GM12878 (cell line): Measurements from ENCODE around the gene GRAMD1B. TPM values are rescaled to one million over a fixed set of nuclear protein-coding genes. Genes with fewer than 3 reads are reported as not detected.

Experiments used
- ATAC-seq: fragments of 200-7000 bp; cut with Tn5 transposase; 3 replicates; pipeline ENCODE4 v1.9.1; 2020; ENCODE audit warnings: mild to moderate bottlenecking, moderate library complexity
- BruUV-seq: library from RNA; stranded (reverse); fragments of 400-500 nt; replicated peaks from 2 replicates; lab custom pipeline; 2021; lab: Mats Ljungman, UMichigan
- CTCF ChIA-PET: fragments of 300-600 bp; sonication (Branson Sonifier 250); formaldehyde crosslinking; extraction: SDS; loops from one replicate; lab custom pipeline; 2021; ENCODE audit warnings: inconsistent platforms; lab: Yijun Ruan, JAX
- POLR2A ChIA-PET: fragments of 350-600 bp; formaldehyde crosslinking; extraction: SDS; loops from one replicate; lab custom pipeline; 2021; ENCODE audit warnings: inconsistent platforms; lab: Charles Lee
- RAD21 ChIA-PET: fragments of 300-600 bp; sonication (Branson Sonifier 250); formaldehyde crosslinking; loops from one replicate; lab custom pipeline; 2023; ENCODE audit warnings: antibody characterized with exemption; ENCODE audit not compliant: unreplicated experiment; lab: Charles Lee
- SMC1A ChIA-PET: fragments of 300-600 bp; sonication (Branson Sonifier 250); formaldehyde crosslinking; loops from one replicate; lab custom pipeline; 2023; ENCODE audit not compliant: unreplicated experiment, uncharacterized antibody; lab: Charles Lee
- DNase-seq: peaks from one replicate; pipeline ENCODE4 v3.0.0-alpha.2; 2011; ENCODE audit warnings: low read depth, low spot score
- FAIRE-seq: peaks from 3 replicates; lab custom pipeline; 2011; peaks lifted over from hg19 to GRCh38; lab: Jason Lieb, UNC
- H2AFZ ChIP-seq: 2 replicates; pipeline ENCODE4 v1.6.0; 2011; ENCODE audit warnings: low read depth, low read length, control low read depth; ENCODE audit not compliant: control insufficient read depth
- H3K27ac ChIP-seq: 2 replicates; pipeline ENCODE4 v1.5.1; 2011; ENCODE audit warnings: control low read depth; ENCODE audit not compliant: control insufficient read depth, insufficient read depth
- H3K27me3 ChIP-seq, 2 experiments: replicated peaks in 1 of 2; 2 replicates each; pipeline versions ENCODE4 v1.6.0 to v1.6.1; 2011; ENCODE audit warnings: low read length in 1 of 2; ENCODE audit not compliant: control insufficient read depth in 2 of 2, insufficient read depth in 2 of 2
- H3K36me3 ChIP-seq, 2 experiments: 2 replicates each; pipeline ENCODE4 v1.5.1; 2011; ENCODE audit warnings: low read length in 1 of 2; ENCODE audit not compliant: control insufficient read depth in 2 of 2, insufficient read depth in 2 of 2
- H3K4me1 ChIP-seq: 2 replicates; pipeline ENCODE4 v1.6.1; 2011; ENCODE audit warnings: mild to moderate bottlenecking, low read length, moderate library complexity, mixed read lengths; ENCODE audit not compliant: control insufficient read depth, insufficient read depth
- H3K4me2 ChIP-seq: 2 replicates; pipeline ENCODE4 v1.6.0; 2011; ENCODE audit warnings: control low read depth; ENCODE audit not compliant: control insufficient read depth, insufficient read depth
- H3K4me3 ChIP-seq: fragments of 200-600 bp; sonication (generic); 2 replicates; pipeline ENCODE4 v1.5.1; 2016
- H3K79me2 ChIP-seq: 2 replicates; pipeline ENCODE4 v1.6.0; 2011; ENCODE audit warnings: low read length; ENCODE audit not compliant: control insufficient read depth, insufficient read depth
- H3K9ac ChIP-seq: 2 replicates; pipeline ENCODE4 v1.8.0; 2011; ENCODE audit warnings: low read length, control low read depth, mixed read lengths; ENCODE audit not compliant: control insufficient read depth, insufficient read depth
- H3K9me3 ChIP-seq: replicated peaks from 3 replicates; pipeline ENCODE4 v1.5.1; 2011; ENCODE audit warnings: mild to moderate bottlenecking, low read length; ENCODE audit not compliant: control insufficient read depth, insufficient read depth
- H4K20me1 ChIP-seq: 2 replicates; pipeline ENCODE4 v1.6.0; 2011; ENCODE audit not compliant: control insufficient read depth, insufficient read depth
- MLLT1 ChIP-seq: fragments of 450-650 bp; IDR thresholded peaks from 2 replicates; pipeline ENCODE4 v1.6.1; 2016; ENCODE audit warnings: mild to moderate bottlenecking
- MTA2 ChIP-seq: fragments of 450-650 bp; IDR thresholded peaks from 2 replicates; pipeline ENCODE4 v1.6.1; 2016; ENCODE audit warnings: low read depth, mild to moderate bottlenecking, moderate library complexity
- MYC ChIP-seq: IDR thresholded peaks from 2 replicates; pipeline ENCODE4 v1.6.1; 2011; ENCODE audit warnings: mild to moderate bottlenecking, low read length, moderate library complexity, inconsistent platforms; ENCODE audit not compliant: insufficient read depth, insufficient replicate concordance, insufficient read length, severe bottlenecking
- NR2C2 ChIP-seq: IDR thresholded peaks from 2 replicates; pipeline ENCODE4 v1.6.1; 2011; ENCODE audit warnings: borderline replicate concordance, low read depth; ENCODE audit not compliant: control insufficient read depth, insufficient read length
- SIX5 ChIP-seq: IDR thresholded peaks from 2 replicates; pipeline ENCODE4 v1.6.1; 2011; ENCODE audit warnings: mild to moderate bottlenecking, low read depth, low read length, moderate library complexity; ENCODE audit not compliant: severe bottlenecking
- SMAD1 ChIP-seq: fragments of 450-650 bp; IDR thresholded peaks from 2 replicates; pipeline ENCODE4 v1.6.1; 2018; ENCODE audit warnings: mild to moderate bottlenecking, low read depth; ENCODE audit not compliant: partially characterized antibody
- SMARCA5 ChIP-seq: fragments of 450-650 bp; IDR thresholded peaks from 2 replicates; pipeline ENCODE4 v1.6.1; 2017; ENCODE audit warnings: mild to moderate bottlenecking
- SRF ChIP-seq, 2 experiments: IDR thresholded peaks; 2 replicates each; pipeline ENCODE4 v1.6.1; 2011; ENCODE audit warnings: low read depth in 2 of 2, low read length in 2 of 2, mild to moderate bottlenecking in 1 of 2, moderate library complexity in 1 of 2
- WGBS: methylation state at CpG from one replicate; pipeline ENCODE4 v1.1.6; 2016; ENCODE audit warnings: low lambda C conversion rate; ENCODE audit not compliant: insufficient replicate concordance, insufficient coverage; ENCODE audit errors: missing lambda C conversion rate; 5-methylcytosine and 5-hydroxymethylcytosine counted together
- in situ Hi-C: fragments of 300-500 bp; cut with MboI; formaldehyde crosslinking; loops from 9 replicates; pipeline ENCODE4 v1.14.3; 2018; ENCODE audit warnings: mixed read lengths
- intact Hi-C: fragments of 100-400 bp; cut with micrococcal nuclease; formaldehyde crosslinking; loops from one replicate; pipeline ENCODE4 v1.14.2; 2022; ENCODE audit not compliant: unreplicated experiment
- polyA plus RNA-seq, 11 experiments: library from polyadenylated mRNA; depleted of rRNA in 4 of 11; unstranded in 6 of 11; stranded (reverse) in 5 of 11; fragments of >200 nt; fragmentation: Nextera tagmentation in 4 of 11; fragmentation: Illumina TruSeq in 1 of 11; extraction: Ambion mirVana in 4 of 11; extraction: Trizol in 1 of 11; gene quantifications; 1 replicate in 1 of 11; 2 replicates in 10 of 11; pipeline versions ENCODE4 v1.2.1 to v1.2.3, GENCODE V29; 2011 to 2016; ENCODE audit warnings: inconsistent platforms in 2 of 11, missing spikeins in 2 of 11, low read depth in 1 of 11
- total RNA-seq, 4 experiments: library from RNA; depleted of rRNA in 3 of 4; stranded (reverse); fragments of >200 nt in 3 of 4; fragmentation: Illumina TruSeq in 1 of 4; extraction: Trizol in 1 of 4; gene quantifications; 2 replicates each; pipeline versions ENCODE4 v1.2.1 to v1.2.3, GENCODE V29; 2013 to 2021
- TF ChIP-seq, protein P1 (sequence below): fragments of 450-650 bp; IDR thresholded peaks from 2 replicates; pipeline ENCODE4 v1.6.1; 2017; ENCODE audit warnings: borderline replicate concordance
- TF ChIP-seq, protein P2 (sequence below): IDR thresholded peaks from 2 replicates; pipeline ENCODE4 v1.6.1; 2011; ENCODE audit warnings: low read depth, mild to moderate bottlenecking, low read length, moderate library complexity, borderline replicate concordance; ENCODE audit errors: extremely low read depth

GRAMD1B gene
- total and polyA plus RNA-seq, 10 of the 15 experiments (the other 5 are each of a cell fraction or from before 2014, with no cell fraction given), result 1.9 to 49.1 (median 26.9) TPM

DNA sequence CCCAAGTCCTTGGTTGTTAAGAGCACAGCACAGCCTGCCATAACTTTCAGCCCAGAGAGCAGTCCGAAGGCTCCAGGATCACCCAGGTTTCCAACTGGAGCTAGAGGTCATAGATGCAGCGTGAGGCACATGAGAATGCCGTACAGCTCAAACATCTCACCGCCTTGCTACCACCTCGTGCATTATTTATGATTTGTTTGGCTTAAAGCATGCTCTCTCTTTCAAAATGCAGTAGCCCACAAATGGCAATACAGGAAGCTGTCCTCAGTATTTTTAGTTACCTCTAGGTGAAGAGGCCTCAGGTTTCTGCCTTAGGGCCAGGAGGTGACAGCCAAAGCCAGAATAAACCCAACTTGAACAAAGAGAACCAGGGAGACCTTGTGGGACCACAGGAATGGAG lies 210.0 kb downstream of the GRAMD1B start:
- Histone ChIP-seq H3K4me3 (no peak overlapping the region), H3K36me3 (no peaks in the 10 kb centered on the region), H3K9ac (no peak overlapping the region), H3K27me3 (peaks cover 0 to 2% of the 10 kb centered on the region in 2 experiments; a peak in 2 of 4 replicates), H3K27ac (no peak overlapping the region), H3K79me2 (no peaks in the 10 kb centered on the region), H3K4me2 (no peak overlapping the region), H4K20me1 (no peaks in the 10 kb centered on the region), H3K9me3 (no peaks in the 10 kb centered on the region), H3K4me1 (no peaks in the 10 kb centered on the region), H2AFZ (no peak overlapping the region)
- ChIA-PET POLR2A (no interaction called here), RAD21 (interaction anchor here (0.9 to 5.9 kb wide), 3 partner anchors 13 to 71 kb away, joined by 3 to 43 read pairs (median 4); no protein-coding TSS in a partner anchor), CTCF (interaction anchor here (0.9 to 7.5 kb wide), 8 partner anchors 9 to 690 kb away, joined by 3 to 213 read pairs (median 4); no protein-coding TSS in a partner anchor), SMC1A (interaction anchor here (0.7 to 4.0 kb wide), 4 partner anchors 13 to 76 kb away, joined by 3 to 26 read pairs (median 4); no protein-coding TSS in a partner anchor)
- no peak for TF ChIP-seq SMAD1
- peak in 1 of 2 experiments; percentile 25; a peak in 1 of 4 replicates for TF ChIP-seq SRF (IDR thresholded peaks at IDR 0.05; ENCODE audit: low read depth in 2 of 2, low read length in 2 of 2)
- no peak for FAIRE-seq
- no peak for ATAC-seq
- intact Hi-C loops, result no loop called here
- BruUV-seq, result no TSS peak
- 17% methylated on average over 5 of the region's 5 CpGs for WGBS
- no peak for DNase-seq
- in situ Hi-C loops, result no loop called here

DNA sequence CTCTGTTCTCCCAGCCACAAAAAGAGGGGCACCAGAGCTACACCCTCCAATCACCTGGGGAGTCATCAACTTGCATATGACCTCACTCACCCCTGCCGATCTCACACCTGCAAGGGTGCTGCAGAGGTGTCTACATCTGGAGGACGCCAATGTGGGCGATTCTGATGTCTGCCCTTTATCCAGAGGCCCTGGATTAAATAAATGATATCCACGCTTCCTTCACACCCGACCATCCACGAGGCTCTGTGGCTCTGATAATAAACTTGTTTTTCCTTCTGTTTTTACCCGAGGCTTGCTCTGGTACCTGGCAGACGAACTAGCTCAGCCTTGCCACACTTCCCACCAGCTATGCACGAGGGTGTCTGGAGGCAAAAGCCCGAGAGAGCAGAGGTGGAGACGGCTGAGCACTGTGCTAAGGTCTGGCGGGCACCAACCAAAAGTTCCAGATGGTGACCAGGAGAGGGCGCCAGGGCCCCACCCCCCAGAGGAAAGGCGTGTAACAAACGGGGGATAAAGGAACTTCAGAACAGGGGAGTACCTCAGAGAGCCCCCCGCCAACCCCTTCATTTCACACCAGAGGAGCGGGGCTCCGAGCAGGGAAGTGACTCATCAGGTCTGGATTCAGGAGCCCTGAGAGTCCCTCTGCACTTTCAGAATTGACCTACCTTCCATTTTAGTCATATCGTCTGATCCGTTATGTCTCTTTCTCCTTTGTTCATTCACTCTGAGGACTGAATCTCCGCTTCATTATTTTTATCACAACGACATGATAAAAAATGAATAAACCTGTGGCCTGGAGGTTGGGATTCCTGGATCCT lies 210.8 kb downstream of the GRAMD1B start:
- Histone ChIP-seq H3K27ac (no peak overlapping the region), H3K4me1 (no peaks in the 10 kb centered on the region), H4K20me1 (no peaks in the 10 kb centered on the region), H3K36me3 (no peaks in the 10 kb centered on the region), H3K4me3 (no peak overlapping the region), H3K4me2 (no peak overlapping the region), H3K27me3 (peaks cover 0 to 2% of the 10 kb centered on the region in 2 experiments; a peak in 2 of 4 replicates), H3K79me2 (no peaks in the 10 kb centered on the region), H3K9ac (no peak overlapping the region), H3K9me3 (no peaks in the 10 kb centered on the region), H2AFZ (no peak overlapping the region)
- intact Hi-C loops (loop anchor here (1.0 kb wide), 2 partner anchors 66 to 70 kb away; no protein-coding TSS in a partner anchor), in situ Hi-C loops (no loop called here)
- no peak for DNase-seq
- FAIRE-seq, result peak; percentile 52
- CTCF ChIA-PET, result interaction anchor here (0.6 to 7.5 kb wide), 12 partner anchors 9 to 267 kb away, joined by 3 to 213 read pairs (median 4); no protein-coding TSS in a partner anchor
- SMC1A ChIA-PET, result interaction anchor here (0.7 to 4.0 kb wide), 6 partner anchors 14 to 76 kb away, joined by 3 to 26 read pairs (median 4); no protein-coding TSS in a partner anchor
- RAD21 ChIA-PET, result interaction anchor here (0.7 to 5.9 kb wide), 4 partner anchors 14 to 70 kb away, joined by 3 to 43 read pairs (median 4); no protein-coding TSS in a partner anchor
- ATAC-seq, result peak; percentile 97
- POLR2A ChIA-PET, result no interaction called here
- no TSS peak for BruUV-seq
- 24% methylated on average over 21 of the region's 22 CpGs for WGBS
- TF ChIP-seq, protein P1, sequence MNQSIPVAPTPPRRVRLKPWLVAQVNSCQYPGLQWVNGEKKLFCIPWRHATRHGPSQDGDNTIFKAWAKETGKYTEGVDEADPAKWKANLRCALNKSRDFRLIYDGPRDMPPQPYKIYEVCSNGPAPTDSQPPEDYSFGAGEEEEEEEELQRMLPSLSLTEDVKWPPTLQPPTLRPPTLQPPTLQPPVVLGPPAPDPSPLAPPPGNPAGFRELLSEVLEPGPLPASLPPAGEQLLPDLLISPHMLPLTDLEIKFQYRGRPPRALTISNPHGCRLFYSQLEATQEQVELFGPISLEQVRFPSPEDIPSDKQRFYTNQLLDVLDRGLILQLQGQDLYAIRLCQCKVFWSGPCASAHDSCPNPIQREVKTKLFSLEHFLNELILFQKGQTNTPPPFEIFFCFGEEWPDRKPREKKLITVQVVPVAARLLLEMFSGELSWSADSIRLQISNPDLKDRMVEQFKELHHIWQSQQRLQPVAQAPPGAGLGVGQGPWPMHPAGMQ, result no peak
- TF ChIP-seq MYC (no peak), MTA2 (no peak), MLLT1 (no peak), NR2C2 (no peak), SIX5 (no peak), SMARCA5 (no peak)
- TF ChIP-seq, protein P2, sequence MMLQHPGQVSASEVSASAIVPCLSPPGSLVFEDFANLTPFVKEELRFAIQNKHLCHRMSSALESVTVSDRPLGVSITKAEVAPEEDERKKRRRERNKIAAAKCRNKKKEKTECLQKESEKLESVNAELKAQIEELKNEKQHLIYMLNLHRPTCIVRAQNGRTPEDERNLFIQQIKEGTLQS, result no peak
